ENCODE data around the gene ESRRA. TPM values are rescaled to one million over a fixed set of nuclear protein-coding genes. Genes with fewer than 3 reads are reported as not detected.

ESRRA gene
- total RNA-seq, 3 donors from 2014 or later (not counting 1 experiment from before 2014, with no cell fraction given): 47.1 to 51.3 (median 50.0) TPM

GRCh38 chr11:64298966-64299846 lies 6.1 kb upstream of the ESRRA start:
- Histone ChIP-seq H3K4me1 (ENCODE audit: control insufficient read depth, insufficient read depth, low read length) (peaks cover 32% of the 10 kb centered on the region), H3K27me3 (ENCODE audit: control insufficient read depth, insufficient read depth, low read length) (peaks cover 53% of the 10 kb centered on the region), H3K36me3 (ENCODE audit: control insufficient read depth, insufficient read depth, low read length) (no peaks in the 10 kb centered on the region), H3K27ac (ENCODE audit: low read length) (no peak overlapping the region), H3K4me3 (ENCODE audit: low read length) (no peak overlapping the region), H3K9me3 (ENCODE audit: control insufficient read depth, insufficient read depth, low read length) (no peaks in the 10 kb centered on the region)
- DNase-seq (no peak), ATAC-seq (no peak)
- WGBS (ENCODE audit: insufficient coverage): 2% methylated on average over 58 of the region's 60 CpGs
- Mint-ChIP-seq H3K4me1 (peaks cover 10 to 24% of the 10 kb centered on the region in 2 donors), H3K27me3 (ENCODE audit: low read depth in 2 of 2) (peaks cover 43 to 54% of the 10 kb centered on the region in 2 donors), H3K27ac (peak overlapping the region in 1 of 2 donors; percentile 86), H3K9me3 (no peaks in the 10 kb centered on the region), H3K4me3 (peak overlapping the region; percentile 69), H3K36me3 (no peaks in the 10 kb centered on the region)
- no peak for TF ChIP-seq CTCF (IDR thresholded peaks at IDR 0.05)
- intact Hi-C loops (cut with micrococcal nuclease): no loop called here

- intact Hi-C loops (cut with micrococcal nuclease): loop anchor here (5.0 kb wide), 1 partner anchor 113 kb away; the partner anchor contains the start of gene STIP1
Measured at GRCh38 chr11:64299847-64300648, 5.3 kb upstream of the ESRRA start, which contains the start of gene CATSPERZ. TSS of gene CATSPERZ (plus strand) at chr11:64300358. CDS start at chr11:64300411, 53 bp downstream.

More at GRCh38 chr11:64299847-64300648, 5.3 kb upstream of the ESRRA start, which contains the start of gene CATSPERZ:
- H3K27ac Mint-ChIP-seq: peak within 1 kb of the TSS; percentile 68 to 86
- ATAC-seq (no peak), DNase-seq (peak in 1 of 2 donors; percentile 57)
- H3K27me3 ChIP-seq (ENCODE audit: control insufficient read depth, insufficient read depth, low read length): peaks cover 52% of the 10 kb centered on the region
- H3K27ac ChIP-seq (ENCODE audit: low read length): no peak within 1 kb of the TSS
- H3K36me3 ChIP-seq (ENCODE audit: control insufficient read depth, insufficient read depth, low read length): no peaks in the 10 kb centered on the region
- 4% methylated on average over 54 of the region's 54 CpGs for WGBS (ENCODE audit: insufficient coverage)
- no peak for TF ChIP-seq CTCF (IDR thresholded peaks at IDR 0.05)
- peaks cover 14 to 28% of the 10 kb centered on the region in 2 donors for H3K4me1 Mint-ChIP-seq
- peaks cover 35 to 49% of the 10 kb centered on the region in 2 donors for H3K27me3 Mint-ChIP-seq (ENCODE audit: low read depth in 2 of 2)
- H3K36me3 Mint-ChIP-seq: no peaks in the 10 kb centered on the region
- no peak within 1 kb of the TSS for H3K4me3 ChIP-seq (ENCODE audit: low read length)
- no peaks in the 10 kb centered on the region for H3K9me3 ChIP-seq (ENCODE audit: control insufficient read depth, insufficient read depth, low read length)
- H3K4me3 Mint-ChIP-seq: peak within 1 kb of the TSS; percentile 74
- peaks cover 38% of the 10 kb centered on the region for H3K4me1 ChIP-seq (ENCODE audit: control insufficient read depth, insufficient read depth, low read length)
- no peaks in the 10 kb centered on the region for H3K9me3 Mint-ChIP-seq
